Transverse colon (tissue), 4 donors: ENCODE measurements around the gene GNS. TPM values are rescaled to one million over a fixed set of nuclear protein-coding genes. Genes with fewer than 3 reads are reported as not detected.
"Not testable (repeated sequence)": the region's sequence is repeated elsewhere in the genome, so short reads cannot be mapped to it uniquely, and the experiment has no call there.

Experiments
- DNase-seq: peaks from one replicate; pipeline ENCODE4 v3.0.0-alpha.2; 2019
- H3K27ac ChIP-seq, 4 donors: fragments of 200-600 bp; sonication (generic); 2 replicates each; pipeline ENCODE4 v1.5.1; 2016 to 2018; ENCODE audit warnings: inconsistent platforms in 4 of 4
- H3K27me3 ChIP-seq: fragments of 200-600 bp; sonication (generic); 2 replicates; pipeline ENCODE4 v1.5.1; 2017; ENCODE audit warnings: inconsistent platforms
- H3K36me3 ChIP-seq, 4 donors: fragments of 200-600 bp; sonication (generic); 2 replicates each; pipeline ENCODE4 v1.5.1; 2017 to 2019; ENCODE audit warnings: inconsistent platforms in 4 of 4
- H3K4me1 ChIP-seq, 4 donors: fragments of 200-600 bp; sonication (generic); 2 replicates each; pipeline ENCODE4 v1.5.1; 2017 to 2020; ENCODE audit warnings: inconsistent platforms in 4 of 4
- H3K4me3 ChIP-seq, 4 donors: fragments of 200-600 bp; sonication (generic); 1 replicate in 1 of 4; 2 replicates in 3 of 4; pipeline versions ENCODE4 v1.5.1 to v1.6.1; 2017 to 2019; ENCODE audit warnings: inconsistent platforms in 4 of 4
- H3K9me3 ChIP-seq, 2 donors: fragments of 200-600 bp; sonication (generic); 2 replicates each; pipeline ENCODE4 v1.5.1; 2017 to 2019; ENCODE audit warnings: inconsistent platforms in 2 of 2
- EP300 ChIP-seq: sonication (generic); formaldehyde crosslinking; IDR thresholded peaks from one replicate; pipeline ENCODE4 v1.6.1; 2017; ENCODE audit warnings: antibody characterized with exemption, low read depth
- POLR2A ChIP-seq: fragments of 450-650 bp; IDR thresholded peaks from one replicate; pipeline ENCODE4 v1.6.1; 2016; ENCODE audit warnings: antibody characterized with exemption, mild to moderate bottlenecking, moderate library complexity
- POLR2AphosphoS5 ChIP-seq, 3 donors: sonication (generic); formaldehyde crosslinking; IDR thresholded peaks; one replicate each; pipeline ENCODE4 v1.6.1; 2016; ENCODE audit warnings: antibody characterized with exemption in 3 of 3
- WGBS, 2 donors: methylation state at CpG; one replicate each; pipeline ENCODE4 v1.1.5; 2018; ENCODE audit warnings: low coverage in 1 of 2; 5-methylcytosine and 5-hydroxymethylcytosine counted together
- in situ Hi-C, 4 donors: fragments of 200-750 bp; cut with MboI; loops; one replicate each; pipeline versions ENCODE4 v1.15.0 to v1.15.1; 2017; ENCODE audit warnings: low sequenced_read_pairs in 3 of 4, low pct_ligation_motif_present in 1 of 4, low pct_unique_long_range_greater_than_20kb in 1 of 4
- intact Hi-C: fragments of 100-400 bp; cut with DNase I; formaldehyde crosslinking; loops from one replicate; pipeline ENCODE4 v1.15.1; 2023; ENCODE audit warnings: low total_unique reads
- total RNA-seq, 4 donors: library from RNA; depleted of rRNA; stranded (reverse); fragments of >200 nt; gene quantifications; one replicate each; pipeline ENCODE4 v1.1.0, GENCODE V29; 2016
- TF ChIP-seq, protein P1 (sequence below), 5 experiments: fragments of 200-600 bp in 3 of 5; fragments of 450-650 bp in 2 of 5; sonication (generic) in 3 of 5; IDR thresholded peaks; 1 replicate in 2 of 5; 2 replicates in 3 of 5; pipeline ENCODE4 v1.5.1; 2016 to 2017; ENCODE audit warnings: antibody characterized with exemption in 5 of 5, inconsistent platforms in 3 of 5, mild to moderate bottlenecking in 2 of 5, moderate library complexity in 1 of 5

Gene GNS
- total RNA-seq, 4 donors from 2014 or later, result 22.3 to 67.0 (median 48.3) TPM

DNA sequence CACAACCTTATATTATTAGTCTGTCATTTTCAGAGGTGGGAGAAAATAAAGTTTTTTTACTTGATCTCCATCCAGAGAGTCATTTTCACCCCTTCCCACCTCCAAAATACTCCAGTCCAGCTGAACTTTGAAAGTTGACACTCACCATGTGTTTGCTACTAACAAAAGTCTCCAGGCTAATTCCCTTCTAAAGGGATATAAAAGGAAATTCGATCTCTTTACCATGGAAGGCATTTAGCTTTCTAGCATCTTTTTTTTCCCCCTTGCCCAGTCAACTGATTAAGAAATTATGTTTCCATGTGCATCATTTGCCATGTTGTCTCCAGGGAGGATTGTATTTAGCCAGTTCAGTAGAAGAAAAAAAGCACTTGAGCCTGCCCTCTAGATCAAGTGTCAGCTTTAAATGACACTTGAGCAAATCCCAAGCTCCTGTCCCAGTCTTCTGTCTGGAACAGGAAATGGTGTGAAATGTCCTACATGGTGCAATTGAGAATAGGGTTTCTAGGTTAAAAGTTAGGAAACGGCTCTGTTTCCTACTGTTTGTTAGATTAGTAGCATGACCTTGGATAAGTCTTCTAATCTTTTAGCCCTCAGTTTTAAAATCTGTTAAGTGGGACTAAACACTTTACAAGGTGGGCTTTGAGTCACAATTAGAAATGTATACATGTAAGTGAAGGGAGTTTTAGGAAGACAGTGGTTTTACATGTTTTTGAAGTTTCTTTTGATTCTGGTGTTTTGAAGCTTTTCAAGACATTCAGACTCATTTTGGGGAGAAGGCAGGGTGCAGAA is 67.2 kb downstream of the GNS start:
- in situ Hi-C loops (loop anchor here in 2 of 4 donors (10.0 kb wide), 2 partner anchors 87 to 137 kb away; no protein-coding TSS in a partner anchor), intact Hi-C loops (loop anchor here (5.0 kb wide), 1 partner anchor 80 kb away; the partner anchor contains the start of gene RASSF3)
- peak overlapping the region in 2 of 4 donors; percentile 12 to 38 for H3K27ac ChIP-seq
- 14 to 69% methylated on average over 1 to 2 of the region's 2 CpGs for WGBS, 2 donors
- DNase-seq, result no peak
- H3K27me3 ChIP-seq, result no peaks in the 10 kb centered on the region
- no peaks in the 10 kb centered on the region for H3K9me3 ChIP-seq
- H3K4me3 ChIP-seq, result no peak overlapping the region
- H3K36me3 ChIP-seq, result peaks cover 0 to 7% (median 0%) of the 10 kb centered on the region in 4 donors
- peaks cover 5 to 57% (median 20%) of the 10 kb centered on the region in 4 donors for H3K4me1 ChIP-seq
- TF ChIP-seq POLR2AphosphoS5 (IDR thresholded peaks at IDR 0.05) (no peak), POLR2A (no peak), EP300 (no peak)
- TF ChIP-seq, protein P1, sequence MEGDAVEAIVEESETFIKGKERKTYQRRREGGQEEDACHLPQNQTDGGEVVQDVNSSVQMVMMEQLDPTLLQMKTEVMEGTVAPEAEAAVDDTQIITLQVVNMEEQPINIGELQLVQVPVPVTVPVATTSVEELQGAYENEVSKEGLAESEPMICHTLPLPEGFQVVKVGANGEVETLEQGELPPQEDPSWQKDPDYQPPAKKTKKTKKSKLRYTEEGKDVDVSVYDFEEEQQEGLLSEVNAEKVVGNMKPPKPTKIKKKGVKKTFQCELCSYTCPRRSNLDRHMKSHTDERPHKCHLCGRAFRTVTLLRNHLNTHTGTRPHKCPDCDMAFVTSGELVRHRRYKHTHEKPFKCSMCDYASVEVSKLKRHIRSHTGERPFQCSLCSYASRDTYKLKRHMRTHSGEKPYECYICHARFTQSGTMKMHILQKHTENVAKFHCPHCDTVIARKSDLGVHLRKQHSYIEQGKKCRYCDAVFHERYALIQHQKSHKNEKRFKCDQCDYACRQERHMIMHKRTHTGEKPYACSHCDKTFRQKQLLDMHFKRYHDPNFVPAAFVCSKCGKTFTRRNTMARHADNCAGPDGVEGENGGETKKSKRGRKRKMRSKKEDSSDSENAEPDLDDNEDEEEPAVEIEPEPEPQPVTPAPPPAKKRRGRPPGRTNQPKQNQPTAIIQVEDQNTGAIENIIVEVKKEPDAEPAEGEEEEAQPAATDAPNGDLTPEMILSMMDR (IDR thresholded peaks at IDR 0.05), result no peak

GRCh38 chr12:64691227-64691794 is 67.9 kb downstream of the GNS start:
- H3K9me3 ChIP-seq, result no peaks in the 10 kb centered on the region
- H3K4me3 ChIP-seq, result no peak overlapping the region
- peaks cover 0 to 13% (median 0%) of the 10 kb centered on the region in 4 donors for H3K36me3 ChIP-seq
- DNase-seq, result no peak
- intact Hi-C loops (loop anchor here (5.0 kb wide), 1 partner anchor 79 kb away; the partner anchor contains the start of gene RASSF3), in situ Hi-C loops (loop anchor here in 2 of 4 donors (10.0 kb wide), 2 partner anchors 87 to 137 kb away; no protein-coding TSS in a partner anchor)
- TF ChIP-seq POLR2A (no peak), POLR2AphosphoS5 (IDR thresholded peaks at IDR 0.05) (no peak), EP300 (no peak)
- TF ChIP-seq, protein P1 (IDR thresholded peaks at IDR 0.05), result no peak
- peaks cover 5 to 52% (median 20%) of the 10 kb centered on the region in 4 donors for H3K4me1 ChIP-seq
- H3K27me3 ChIP-seq, result no peaks in the 10 kb centered on the region
- peak overlapping the region in 1 of 4 donors; percentile 38 for H3K27ac ChIP-seq
- 85 to 88% methylated on average over 5 to 6 of the region's 6 CpGs for WGBS, 2 donors

- H3K4me3 ChIP-seq, H3K27me3 ChIP-seq, H3K9me3 ChIP-seq, DNase-seq, H3K27ac ChIP-seq: not testable (repeated sequence)
- peaks cover 0 to 14% (median 0%) of the 10 kb centered on the region in 4 donors for H3K36me3 ChIP-seq
- in situ Hi-C loops, result loop anchor here in 2 of 4 donors (10.0 kb wide), 2 partner anchors 85 to 135 kb away; no protein-coding TSS in a partner anchor
- intact Hi-C loops, result loop anchor here (5.0 kb wide), 1 partner anchor 78 kb away; the partner anchor contains the start of gene RASSF3
- H3K4me1 ChIP-seq, result peaks cover 5 to 43% (median 16%) of the 10 kb centered on the region in 4 donors
- 93 to 100% methylated on average over 2 to 6 of the region's 6 CpGs for whole genome bisulfite sequencing, 2 donors
Measured at GRCh38 chr12:64690236-64690635, 69.0 kb downstream of the GNS start.

DNA sequence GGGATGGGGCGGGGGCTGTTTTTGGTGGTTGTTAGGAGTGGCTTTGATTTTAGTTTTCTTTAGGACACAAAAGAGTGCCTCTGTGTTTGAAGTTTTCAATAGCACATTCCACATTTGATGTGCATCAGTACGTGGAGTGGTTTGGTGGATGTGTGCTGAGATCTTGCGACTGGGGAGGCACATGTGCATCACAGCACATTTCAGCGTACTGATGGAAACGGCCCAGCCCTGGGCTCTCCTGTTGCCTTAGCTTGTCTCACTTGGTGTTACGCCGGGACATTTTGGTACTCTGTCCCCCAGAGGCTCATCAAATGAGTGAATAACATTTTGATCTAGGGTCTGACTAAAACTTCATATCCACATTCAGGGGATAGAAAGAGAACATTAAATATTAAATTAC is 70.5 kb downstream of the GNS start:
- intact Hi-C loops (no loop called here), in situ Hi-C loops (no loop called here)
- 76 to 100% methylated on average over 3 to 7 of the region's 7 CpGs for WGBS, 2 donors
- DNase-seq, result no peak
- H3K4me1 ChIP-seq, result peaks cover 5 to 32% (median 13%) of the 10 kb centered on the region in 4 donors
- H3K9me3 ChIP-seq, result no peaks in the 10 kb centered on the region
- H3K27me3 ChIP-seq, result no peaks in the 10 kb centered on the region
- H3K4me3 ChIP-seq, result no peak overlapping the region
- TF ChIP-seq POLR2A (no peak), EP300 (no peak), POLR2AphosphoS5 (IDR thresholded peaks at IDR 0.05) (no peak)
- TF ChIP-seq, protein P1 (IDR thresholded peaks at IDR 0.05), result no peak
- peak overlapping the region; percentile 37 to 67 (median 62) for H3K27ac ChIP-seq
- peaks cover 0 to 9% (median 0%) of the 10 kb centered on the region in 4 donors for H3K36me3 ChIP-seq
